Measurements from ENCODE around the gene PCGF1.
A peak's percentile ranks its signal among the peaks of the same experiment; 100 is the strongest.

PCGF1 gene

DNA sequence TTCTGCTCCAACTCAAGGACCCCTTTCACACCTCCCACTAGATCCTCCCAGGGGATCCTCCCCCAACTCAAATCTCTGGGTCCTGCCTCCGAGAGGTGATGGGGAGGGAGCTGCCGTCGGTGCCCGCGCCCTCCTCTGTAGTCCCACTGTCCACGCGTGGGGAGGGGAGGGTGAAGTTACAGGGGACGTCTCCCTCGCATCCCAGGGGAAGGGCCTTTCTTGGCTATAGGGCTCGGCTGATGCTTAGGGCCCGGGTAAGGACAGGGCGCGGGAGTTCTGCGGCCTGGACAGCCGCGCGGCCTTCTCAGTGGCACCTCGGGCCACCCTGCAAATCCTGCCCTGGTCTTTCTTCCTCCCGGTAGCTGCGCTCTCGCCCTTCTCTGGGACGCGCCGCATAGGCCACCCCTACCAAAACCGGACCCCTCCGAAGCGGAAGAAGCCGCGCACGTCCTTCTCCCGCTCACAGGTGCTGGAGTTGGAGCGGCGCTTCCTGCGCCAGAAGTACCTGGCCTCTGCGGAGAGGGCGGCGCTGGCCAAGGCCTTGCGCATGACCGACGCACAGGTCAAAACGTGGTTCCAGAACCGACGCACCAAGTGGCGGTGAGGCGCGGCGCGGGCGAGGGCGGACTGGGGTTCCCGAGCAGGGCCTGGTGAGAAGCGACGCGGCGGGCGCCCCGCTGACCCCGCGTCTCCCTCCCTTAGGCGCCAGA lies 7.9 kb upstream of the PCGF1 start:
- DNase-seq (ENCODE audit: low read depth): no peak

- DNase-seq (ENCODE audit: low read depth): no peak
Observed at GRCh38 chr2:74514368-74515270, 7.1 kb upstream of the PCGF1 start, which contains the start of gene TLX2. TLX2 (plus strand) TSS chr2:74514450; CDS start chr2:74514807, 357 bp downstream.

DNA sequence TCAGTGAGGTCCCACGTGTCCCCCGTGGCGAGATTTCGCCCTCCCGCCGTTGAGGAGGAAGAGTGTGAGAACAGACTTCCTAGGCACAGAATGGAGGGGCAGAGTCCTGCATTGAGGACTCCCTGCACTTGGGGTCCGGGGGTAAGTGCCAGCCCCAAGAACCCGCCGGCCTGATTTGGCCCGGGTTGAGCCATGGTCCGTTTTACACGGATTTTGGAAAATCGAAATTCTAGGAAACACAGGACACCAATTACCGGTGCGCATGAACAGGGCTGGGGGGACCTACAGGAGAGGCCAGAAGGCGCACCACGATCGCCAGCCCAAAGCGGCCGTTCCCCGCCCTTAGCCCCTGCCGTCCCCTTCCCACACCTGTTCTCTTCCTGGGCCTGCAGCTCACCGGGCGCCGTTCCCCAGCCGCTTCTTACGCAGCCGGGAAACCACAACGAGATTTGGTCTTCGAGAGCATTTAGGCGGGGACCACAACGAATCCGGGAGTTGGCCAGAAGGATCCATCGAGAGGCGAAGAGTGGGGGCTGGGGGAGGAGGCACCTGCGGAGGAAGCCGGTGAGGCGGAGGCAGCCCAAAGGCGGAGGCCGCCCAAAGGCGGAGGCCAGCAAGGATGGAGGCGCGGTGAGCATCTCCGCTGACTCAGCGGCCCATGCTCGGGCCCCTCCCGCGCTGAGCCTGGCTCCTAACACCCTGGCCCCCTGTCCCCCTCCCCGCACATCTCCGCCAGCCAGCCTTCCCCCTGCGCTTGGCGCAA lies 6.3 kb upstream of the PCGF1 start:
- no peak for DNase-seq (ENCODE audit: low read depth)

DNA sequence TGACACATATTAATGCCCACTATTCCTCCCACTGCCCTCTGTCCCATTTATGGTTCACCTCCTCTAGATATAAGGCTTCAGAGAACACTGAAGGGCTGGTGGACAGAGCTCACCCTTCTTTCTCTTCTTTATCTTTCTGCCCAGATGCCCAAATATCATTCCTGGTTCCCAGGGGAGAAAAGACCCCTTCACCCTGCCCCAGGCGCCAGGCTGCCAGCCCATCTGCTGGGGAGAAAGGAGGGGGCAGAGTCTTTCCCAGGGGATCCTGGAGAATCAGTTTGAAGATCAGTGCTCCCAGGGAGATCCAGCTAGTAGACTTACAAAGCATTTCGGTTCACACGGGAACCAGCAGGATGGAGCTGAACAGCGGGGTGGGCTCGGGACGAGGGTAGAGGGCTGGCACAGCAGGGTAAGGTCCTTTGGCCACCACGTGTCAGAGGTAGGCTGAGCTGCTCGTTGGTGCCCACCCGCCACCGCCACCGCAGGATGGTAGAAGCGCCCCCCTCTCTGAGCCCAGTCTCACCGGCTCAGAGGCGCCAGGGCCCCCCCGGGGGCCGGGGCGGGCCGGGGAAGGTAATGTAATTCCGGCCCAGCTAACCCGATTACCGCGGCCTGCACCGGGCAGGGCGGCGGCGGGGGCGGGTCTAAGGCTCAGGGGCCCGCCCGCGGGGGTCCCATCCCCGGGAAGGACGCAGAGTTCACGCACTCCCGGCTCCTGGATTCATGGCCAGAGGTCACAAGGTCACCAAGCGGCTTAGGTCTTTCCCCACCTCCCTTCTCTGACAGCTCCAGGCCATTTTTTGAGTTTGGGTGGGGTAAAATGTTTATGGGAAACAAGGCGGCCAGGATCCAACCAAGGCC lies 5.5 kb upstream of the PCGF1 start:
- no peak for DNase-seq (ENCODE audit: low read depth)

GRCh38 chr2:74511104-74511989 lies 3.9 kb upstream of the PCGF1 start:
- DNase-seq (ENCODE audit: low read depth): no peak

DNA sequence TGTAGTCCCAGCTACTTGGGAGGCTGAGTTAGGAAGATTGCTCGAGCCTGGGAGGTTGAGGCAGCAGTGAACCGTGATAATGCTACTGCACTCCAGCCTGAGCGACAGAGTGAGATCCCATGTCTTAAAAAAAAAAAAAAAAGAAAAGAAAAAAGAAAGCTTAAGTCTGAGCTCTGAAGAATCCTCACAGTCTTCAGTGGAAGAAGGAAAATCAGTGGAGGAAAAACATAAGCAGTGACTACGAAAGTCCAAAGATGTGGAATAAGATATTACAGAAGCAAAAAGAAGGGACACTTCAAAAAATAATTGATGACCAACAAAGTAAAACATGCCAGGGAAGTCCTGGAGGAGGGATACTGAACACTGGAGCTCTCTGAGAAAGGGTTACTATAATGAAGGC lies 2.8 kb upstream of the PCGF1 start:
- DNase-seq (ENCODE audit: low read depth): no peak

- DNase-seq (ENCODE audit: low read depth): no peak
Observed at GRCh38 chr2:74507926-74508520, 528 bp upstream of the PCGF1 start.

DNA sequence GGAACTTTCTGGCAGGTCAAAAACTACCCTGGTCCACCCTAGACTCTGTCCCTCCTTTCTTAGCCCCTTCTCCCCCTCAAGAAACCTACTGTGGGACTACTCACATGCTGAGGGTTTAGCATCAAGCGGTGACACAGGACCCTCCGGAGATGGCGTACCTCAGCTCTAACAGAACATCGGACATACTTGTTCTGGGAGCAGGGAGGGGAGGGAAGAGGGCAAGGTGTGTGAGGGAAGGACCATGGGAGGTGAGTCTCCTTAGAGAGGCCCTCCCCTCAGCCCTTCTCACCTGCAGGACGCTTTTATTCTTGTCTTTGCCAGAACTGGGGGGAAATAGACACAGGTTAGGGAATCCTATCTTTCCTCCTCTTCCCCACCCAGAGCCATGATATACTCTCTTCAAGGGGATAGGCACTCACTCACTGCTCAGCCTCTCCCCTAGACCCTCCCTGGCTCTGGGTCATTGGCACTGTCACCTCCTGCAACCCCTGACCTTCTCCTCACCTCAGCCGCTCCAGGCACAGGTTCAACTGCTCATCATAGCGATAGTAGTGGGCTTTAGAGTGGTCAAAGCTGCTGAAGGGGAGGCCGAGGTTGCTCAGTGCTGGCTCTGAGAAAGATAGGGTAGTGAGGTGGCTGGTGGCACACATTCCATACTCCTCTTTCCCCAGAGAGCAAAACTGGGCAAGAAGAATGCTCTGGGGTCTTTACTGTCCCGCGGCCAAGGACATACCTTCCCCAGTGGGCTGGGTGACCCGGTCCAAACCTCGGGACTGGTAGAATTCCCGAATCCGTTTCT lies 1.8 kb downstream of the PCGF1 start:
- no peak for DNase-seq (ENCODE audit: low read depth)

- DNase-seq (ENCODE audit: low read depth): no peak
Observed at GRCh38 chr2:74504591-74504990, 2.9 kb downstream of the PCGF1 start.

GRCh38 chr2:74503506-74504475 lies 3.7 kb downstream of the PCGF1 start:
- no peak for DNase-seq (ENCODE audit: low read depth)

- peak; percentile 50 for DNase-seq (ENCODE audit: low read depth)
Observed at GRCh38 chr2:74502720-74503505, 4.6 kb downstream of the PCGF1 start.

- DNase-seq (ENCODE audit: low read depth): no peak
Observed at GRCh38 chr2:74502147-74502719, 5.3 kb downstream of the PCGF1 start.

- DNase-seq (ENCODE audit: low read depth): no peak
Observed at GRCh38 chr2:74501335-74502071, 6.0 kb downstream of the PCGF1 start.

DNA sequence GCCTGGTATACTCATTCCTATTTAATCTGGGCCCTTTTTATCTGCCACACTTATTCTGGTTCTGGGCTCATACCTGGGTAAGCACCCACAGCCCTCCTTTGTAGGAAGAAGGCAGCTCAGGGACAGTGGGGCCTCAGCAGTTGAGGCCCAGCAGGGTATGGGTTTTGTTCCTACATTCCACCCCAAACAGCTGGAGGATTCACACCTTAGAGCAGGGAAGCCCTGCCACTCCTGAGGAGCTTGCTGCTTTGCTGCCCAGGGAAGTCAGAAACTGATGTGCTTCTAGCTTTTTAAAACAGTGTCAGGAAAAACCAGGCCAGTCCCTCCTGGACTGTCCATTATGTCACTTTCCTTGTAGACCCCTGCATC lies 6.9 kb downstream of the PCGF1 start:
- no peak for DNase-seq (ENCODE audit: low read depth)

- no peak for DNase-seq (ENCODE audit: low read depth)
Observed at GRCh38 chr2:74499940-74500577, 7.4 kb downstream of the PCGF1 start.

Measured in stimulated activated CD8-positive, alpha-beta memory T cell treated with anti-CD3 and anti-CD28 coated beads, Interleukin-4, amount 100 ng/mL, for 24 hours (primary cell).